Lung microvascular endothelial cell (primary cell): ENCODE results near the gene ANO4. TPM values are rescaled to one million over a fixed set of nuclear protein-coding genes. Genes with fewer than 3 reads are reported as not detected.

Experiments used
- DNase-seq, 2 donors: peaks; one replicate each; pipeline versions ENCODE4 v3.0.0 to v3.0.0-alpha.2; 2010; ENCODE audit warnings: low read depth in 2 of 2
- total RNA-seq: library from RNA; depleted of rRNA; stranded (reverse); fragments of >200 nt; gene quantifications from 2 replicates; pipeline ENCODE4 v1.2.1, GENCODE V29; 2014

Gene ANO4
- total RNA-seq, 1 donor from 2014 or later: 0.99 TPM

- peak in 1 of 2 donors; percentile 19 for DNase-seq
These were observed 148.6 kb downstream of the ANO4 start for GRCh38 chr12:100942984-100943749.

- no peak for DNase-seq
These were observed 157.2 kb downstream of the ANO4 start for GRCh38 chr12:100951756-100952155.

- DNase-seq: no peak
These were observed 158.6 kb downstream of the ANO4 start for GRCh38 chr12:100953217-100953616.

- no peak for DNase-seq
These were observed 159.1 kb downstream of the ANO4 start for GRCh38 chr12:100953677-100954076.

GRCh38 chr12:100954118-100954517 lies 159.5 kb downstream of the ANO4 start:
- no peak for DNase-seq

- DNase-seq: peak; percentile 21 to 56
These were observed 160.6 kb downstream of the ANO4 start for GRCh38 chr12:100955139-100955538.

- DNase-seq: no peak
These were observed 161.8 kb downstream of the ANO4 start for GRCh38 chr12:100956311-100956852.

GRCh38 chr12:100959481-100959880 lies 164.9 kb downstream of the ANO4 start:
- peak; percentile 8 to 32 for DNase-seq

GRCh38 chr12:100962086-100962712 lies 167.6 kb downstream of the ANO4 start:
- no peak for DNase-seq

GRCh38 chr12:100963381-100963780 lies 168.8 kb downstream of the ANO4 start:
- no peak for DNase-seq

GRCh38 chr12:100964028-100964427 lies 169.5 kb downstream of the ANO4 start:
- no peak for DNase-seq

- no peak for DNase-seq
These were observed 172.6 kb downstream of the ANO4 start for GRCh38 chr12:100967189-100967588.

- no peak for DNase-seq
These were observed 176.3 kb downstream of the ANO4 start for GRCh38 chr12:100970894-100971293.

- no peak for DNase-seq
These were observed 177.5 kb downstream of the ANO4 start for GRCh38 chr12:100972121-100972520.

GRCh38 chr12:100974341-100974740 lies 179.8 kb downstream of the ANO4 start:
- DNase-seq: no peak

GRCh38 chr12:100974747-100975146 lies 180.2 kb downstream of the ANO4 start:
- no peak for DNase-seq

GRCh38 chr12:100976735-100977134 lies 182.2 kb downstream of the ANO4 start:
- no peak for DNase-seq

- no peak for DNase-seq
These were observed 186.3 kb downstream of the ANO4 start for GRCh38 chr12:100980856-100981255.

GRCh38 chr12:100982511-100983183 lies 188.1 kb downstream of the ANO4 start:
- DNase-seq: no peak

- no peak for DNase-seq
These were observed 190.2 kb downstream of the ANO4 start for GRCh38 chr12:100984796-100985195.

- DNase-seq: peak in 1 of 2 donors; percentile 38
These were observed 192.3 kb downstream of the ANO4 start for GRCh38 chr12:100986595-100987547.
